ENCODE results near the gene NGEF.

- TF ChIP-seq CTCF (IDR thresholded peaks at IDR 0.05) (no peak), POLR2A (IDR thresholded peaks at IDR 0.05) (no peak)
Observed at GRCh38 chr2:233006648-233007047, 6.4 kb downstream of the NGEF start.

Measured in adrenal gland (tissue), 5 donors.